GM15510 (cell line): Measurements from ENCODE around the gene CYTH1.

Source experiments
- POLR2A ChIP-seq: IDR thresholded peaks from 3 replicates; pipeline ENCODE4 v1.6.1; 2011; ENCODE audit warnings: borderline replicate concordance; ENCODE audit not compliant: insufficient read length; ENCODE audit errors: extremely low read depth

Gene CYTH1

DNA sequence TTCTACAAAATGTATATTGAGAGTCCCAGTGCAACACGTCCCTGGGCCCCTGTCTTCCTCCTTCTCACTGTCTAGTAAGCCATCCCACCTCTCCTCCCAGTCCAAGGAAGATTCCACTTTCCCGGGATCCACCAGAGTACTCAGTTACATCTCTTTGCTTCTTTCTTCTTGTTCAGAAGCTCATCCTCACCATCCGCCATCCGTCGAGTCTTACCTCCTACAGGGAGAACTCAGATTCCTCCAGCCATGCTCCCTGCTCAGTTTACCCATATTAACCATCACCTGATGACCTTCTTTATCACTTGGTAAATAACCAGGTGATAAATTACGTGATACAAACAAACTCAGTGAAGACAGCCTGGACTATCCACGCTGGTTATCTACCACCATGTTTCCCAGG, 57.1 kb downstream of the CYTH1 start:
- TF ChIP-seq POLR2A: no peak

DNA sequence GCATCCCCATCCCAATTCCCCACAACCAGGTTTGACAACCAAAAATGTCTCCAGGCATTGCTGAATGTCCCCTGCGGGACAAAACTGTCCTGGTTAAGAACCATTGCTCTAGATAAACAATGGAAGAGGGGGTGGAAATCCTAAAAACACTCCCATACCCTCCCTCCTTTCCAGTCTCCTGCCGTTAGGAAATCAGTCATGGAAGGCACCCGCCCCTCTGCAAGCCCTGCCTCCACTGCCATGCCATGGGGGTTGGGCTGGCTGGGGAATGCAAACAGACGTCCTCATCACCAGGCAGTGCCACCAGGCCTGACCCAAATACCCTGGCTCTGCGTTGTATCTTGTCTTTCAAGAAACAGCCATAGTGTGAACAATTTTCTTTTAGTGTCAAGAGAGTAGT, 57.5 kb downstream of the CYTH1 start:
- no peak for TF ChIP-seq POLR2A

DNA sequence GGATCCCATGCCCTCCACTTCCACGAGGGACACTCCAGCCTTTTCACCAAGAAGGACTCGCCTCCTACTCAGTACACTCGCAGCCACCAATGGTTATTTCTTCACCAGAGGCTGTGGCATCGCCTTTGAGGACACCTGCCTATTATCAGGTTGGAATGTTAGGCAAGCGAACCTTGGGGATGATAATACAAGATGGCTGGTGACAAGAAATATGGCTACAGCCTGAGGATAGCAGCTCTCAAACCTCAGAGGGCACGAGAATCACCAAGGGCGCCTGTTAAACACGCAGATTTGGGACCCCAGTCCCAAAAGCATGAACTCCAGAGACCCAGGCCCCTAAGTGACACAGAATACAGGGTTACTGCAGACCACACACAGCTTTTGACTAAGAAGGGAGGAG, 58.1 kb downstream of the CYTH1 start:
- no peak for TF ChIP-seq POLR2A

DNA sequence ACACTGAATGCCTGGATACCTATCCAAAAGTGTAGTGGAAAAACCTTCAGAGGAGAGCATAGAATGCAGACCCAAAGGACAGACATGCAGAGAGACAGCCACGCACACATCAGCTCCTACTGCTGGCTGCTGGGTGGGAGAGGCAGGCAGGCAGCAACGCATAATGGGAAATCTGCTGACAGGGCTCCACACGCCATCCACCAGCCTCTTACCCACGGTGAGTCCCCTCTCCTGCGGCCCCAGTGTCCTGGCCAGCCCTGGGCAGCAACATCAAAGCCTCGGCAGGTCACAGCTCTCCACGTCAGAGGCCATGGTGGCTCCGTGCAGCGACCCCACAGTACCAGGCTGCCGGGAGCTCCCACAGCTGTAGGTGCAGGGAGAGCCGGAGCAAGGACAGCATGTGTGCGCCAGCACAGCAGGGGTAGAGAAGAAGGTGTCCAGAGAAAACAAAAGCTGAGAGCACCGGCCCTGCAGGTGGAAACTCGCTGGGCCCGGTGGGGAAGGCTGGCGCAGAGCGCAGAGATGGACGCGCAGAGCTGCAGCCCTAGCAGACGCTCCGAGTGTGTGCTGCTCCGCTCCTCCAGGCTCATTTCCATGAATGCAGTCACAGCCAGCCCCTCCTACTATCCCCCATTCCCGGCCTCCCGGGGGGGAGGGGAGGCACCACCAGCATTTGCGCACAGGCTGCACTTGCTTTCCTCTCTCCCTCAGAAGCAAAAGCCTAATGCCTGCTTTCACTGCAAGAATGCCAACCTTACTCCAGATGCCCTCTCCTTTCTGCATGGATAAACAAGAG, 58.9 kb downstream of the CYTH1 start:
- TF ChIP-seq POLR2A: no peak

DNA sequence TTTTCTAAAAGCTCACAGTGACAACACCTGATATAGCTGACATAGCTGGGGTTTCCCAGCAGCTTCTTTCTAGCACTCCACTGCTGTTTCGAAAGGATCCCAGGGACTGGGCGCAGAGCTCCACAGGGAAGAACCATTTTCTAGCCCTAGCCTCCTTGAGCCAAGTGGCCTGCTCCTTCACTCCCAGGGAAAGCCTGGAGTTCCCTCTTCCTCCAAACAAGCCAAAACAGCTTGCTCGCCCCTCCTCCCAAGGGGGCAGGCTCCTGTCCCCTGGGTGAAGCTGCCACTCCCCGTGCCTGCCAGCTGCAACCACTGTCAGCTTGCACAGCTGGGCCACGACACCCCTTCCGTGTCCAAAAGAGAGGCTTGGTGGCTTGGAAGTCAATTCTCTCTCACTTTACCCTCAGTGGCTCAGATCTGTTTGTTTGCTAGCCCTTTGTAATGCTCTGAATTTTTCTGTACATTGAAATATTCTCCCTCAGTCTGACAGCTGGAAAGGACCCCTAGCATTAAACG, 59.8 kb downstream of the CYTH1 start:
- peak; percentile 15 for TF ChIP-seq POLR2A

DNA sequence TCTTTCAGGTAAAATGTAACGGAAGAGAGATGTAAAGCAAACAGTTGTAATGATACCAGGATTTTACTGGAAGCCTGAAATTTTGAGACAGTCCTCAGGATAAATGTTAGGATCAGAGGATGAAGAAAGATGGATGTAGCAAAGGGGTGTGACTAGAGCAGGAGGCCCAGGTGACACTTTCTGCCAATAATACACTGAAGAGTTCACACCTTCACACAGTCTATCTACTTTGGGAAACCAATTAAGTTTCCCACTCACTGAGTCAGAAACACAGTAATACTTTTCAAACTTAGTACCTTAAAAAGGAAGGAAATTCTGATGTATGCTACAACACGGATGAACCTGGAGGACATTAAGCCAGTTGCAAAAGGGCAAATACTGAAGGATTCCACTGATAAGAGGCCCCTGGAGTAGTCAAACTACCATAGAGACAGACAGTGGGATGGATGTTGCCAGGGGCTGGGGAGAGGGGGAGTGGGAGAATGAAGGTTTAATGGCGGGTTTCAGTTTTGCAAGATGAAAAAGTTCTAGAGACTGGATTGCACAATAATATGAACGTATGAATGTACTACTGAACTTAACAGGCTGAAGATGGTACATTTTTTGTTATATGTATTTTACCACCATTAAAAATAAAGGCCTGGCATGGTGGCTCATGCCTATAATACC, 62.3 kb downstream of the CYTH1 start:
- no peak for TF ChIP-seq POLR2A

DNA sequence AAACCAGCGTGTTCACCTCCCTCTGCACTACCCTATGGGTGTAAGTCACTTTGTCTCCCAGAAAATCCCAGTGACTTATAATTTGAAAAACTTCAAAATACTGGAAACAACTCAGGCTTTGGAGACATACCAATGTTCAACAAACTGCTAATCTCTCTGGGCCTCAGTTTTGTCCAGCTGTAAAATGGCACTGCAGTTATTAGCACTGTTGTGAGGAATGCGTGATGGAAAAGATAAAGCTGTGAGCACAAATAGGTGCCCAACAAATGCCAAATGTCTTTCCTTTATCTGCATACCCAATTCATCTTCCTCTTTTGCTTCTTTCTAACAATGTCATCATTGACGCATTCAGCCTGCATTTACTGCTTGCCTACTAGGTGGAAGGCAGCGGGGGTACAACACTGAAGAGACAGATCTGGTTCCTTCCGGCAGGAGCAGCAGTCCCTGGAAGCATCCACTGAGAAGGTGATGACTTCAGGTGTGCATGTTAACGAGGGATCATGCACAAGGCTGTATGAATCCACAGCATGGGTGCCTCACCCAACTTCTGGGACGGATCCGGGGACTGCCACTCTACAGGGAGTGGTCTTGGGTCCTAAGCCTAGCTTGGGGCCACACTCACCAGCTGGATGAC, 63.4 kb downstream of the CYTH1 start:
- no peak for TF ChIP-seq POLR2A

DNA sequence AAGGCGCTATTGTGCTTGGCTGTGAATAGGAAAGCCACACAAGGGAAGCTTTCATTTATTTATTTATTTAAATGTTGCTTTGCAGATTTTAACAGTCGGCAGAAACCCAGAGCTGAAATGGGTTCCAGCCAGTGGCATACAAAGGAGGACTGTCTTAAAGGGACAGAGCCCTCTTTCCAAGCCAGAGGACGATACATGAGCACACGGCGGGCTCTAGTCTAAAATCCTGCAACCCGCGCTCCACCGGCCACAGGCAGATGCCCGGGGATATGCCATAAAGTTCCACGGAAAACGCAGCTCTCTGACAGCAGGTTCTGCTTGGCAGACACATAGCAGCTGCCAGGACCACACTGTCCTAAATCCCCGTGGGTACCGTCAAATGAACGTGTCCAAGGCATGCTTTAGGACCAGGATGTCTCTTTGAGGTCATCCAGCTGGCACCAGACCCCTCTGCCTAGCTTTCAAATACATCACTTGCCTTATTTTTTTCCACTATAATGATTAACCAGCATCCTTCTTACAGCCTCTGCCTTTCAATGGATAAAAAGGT, 64.6 kb downstream of the CYTH1 start:
- no peak for TF ChIP-seq POLR2A

DNA sequence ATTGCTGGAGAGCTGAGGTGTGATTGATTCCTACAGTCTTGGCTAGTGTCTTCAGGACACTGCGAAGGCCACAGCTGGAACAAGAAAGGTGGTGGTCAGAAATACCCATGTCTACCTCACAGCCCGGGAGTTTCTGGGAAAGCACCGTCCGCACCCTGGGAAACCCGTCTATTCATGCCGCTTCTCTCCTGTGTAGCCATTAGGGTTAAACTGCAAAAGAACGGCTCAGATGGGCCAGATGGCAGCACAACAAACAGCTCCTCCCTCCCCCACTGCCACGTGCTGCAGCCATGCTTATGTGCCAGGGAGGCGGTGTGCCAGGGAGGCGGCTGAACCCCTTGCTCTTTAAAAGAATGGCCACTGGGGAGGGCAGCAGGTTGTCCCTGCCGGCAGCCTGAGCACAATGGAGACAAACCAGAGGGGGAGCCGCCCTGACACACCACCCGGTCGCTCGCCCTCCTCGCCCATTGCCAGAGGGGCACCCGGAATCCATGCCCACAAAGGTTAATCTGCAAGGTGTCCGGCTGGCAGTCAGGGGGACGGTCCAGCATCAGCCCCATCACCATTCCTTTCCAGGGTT, 65.2 kb downstream of the CYTH1 start:
- peak; percentile 12 for TF ChIP-seq POLR2A

DNA sequence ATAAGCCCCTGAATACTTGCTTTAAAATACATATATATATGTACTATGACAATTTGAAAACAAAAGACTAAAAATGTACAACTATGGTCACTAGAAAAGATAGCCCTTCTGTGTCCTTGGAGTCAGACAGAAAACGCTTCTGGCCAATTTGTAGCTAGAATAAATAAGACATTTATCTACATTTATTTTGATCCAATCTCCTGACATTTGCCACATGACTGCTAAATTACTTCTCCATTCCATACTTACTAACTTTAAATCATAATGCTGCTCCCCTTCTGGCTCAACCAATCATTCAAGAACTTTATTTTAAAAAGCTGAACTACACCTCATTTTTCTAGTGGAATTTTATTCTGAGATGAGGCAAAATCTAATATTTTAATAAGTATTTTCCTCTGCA, 65.8 kb downstream of the CYTH1 start:
- TF ChIP-seq POLR2A: no peak

DNA sequence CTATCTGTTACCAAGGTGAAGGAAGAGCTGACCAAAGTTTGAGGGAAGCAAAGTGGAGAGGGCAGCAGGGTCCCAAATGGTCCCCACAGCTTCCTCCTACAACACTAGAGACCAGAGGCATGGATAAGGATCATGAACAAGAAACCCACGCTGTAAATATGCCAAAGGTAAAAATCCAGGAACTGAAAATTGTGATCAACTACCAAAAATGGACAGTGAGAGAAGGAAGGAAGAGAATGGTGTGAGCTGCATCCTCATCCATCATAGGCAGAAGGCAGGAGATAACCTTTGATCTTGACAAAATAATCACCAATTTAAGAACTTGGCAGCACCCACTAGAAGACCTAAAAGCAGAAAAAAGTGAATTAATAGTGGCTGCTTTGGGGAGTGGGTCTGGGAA, 66.2 kb downstream of the CYTH1 start:
- no peak for TF ChIP-seq POLR2A

DNA sequence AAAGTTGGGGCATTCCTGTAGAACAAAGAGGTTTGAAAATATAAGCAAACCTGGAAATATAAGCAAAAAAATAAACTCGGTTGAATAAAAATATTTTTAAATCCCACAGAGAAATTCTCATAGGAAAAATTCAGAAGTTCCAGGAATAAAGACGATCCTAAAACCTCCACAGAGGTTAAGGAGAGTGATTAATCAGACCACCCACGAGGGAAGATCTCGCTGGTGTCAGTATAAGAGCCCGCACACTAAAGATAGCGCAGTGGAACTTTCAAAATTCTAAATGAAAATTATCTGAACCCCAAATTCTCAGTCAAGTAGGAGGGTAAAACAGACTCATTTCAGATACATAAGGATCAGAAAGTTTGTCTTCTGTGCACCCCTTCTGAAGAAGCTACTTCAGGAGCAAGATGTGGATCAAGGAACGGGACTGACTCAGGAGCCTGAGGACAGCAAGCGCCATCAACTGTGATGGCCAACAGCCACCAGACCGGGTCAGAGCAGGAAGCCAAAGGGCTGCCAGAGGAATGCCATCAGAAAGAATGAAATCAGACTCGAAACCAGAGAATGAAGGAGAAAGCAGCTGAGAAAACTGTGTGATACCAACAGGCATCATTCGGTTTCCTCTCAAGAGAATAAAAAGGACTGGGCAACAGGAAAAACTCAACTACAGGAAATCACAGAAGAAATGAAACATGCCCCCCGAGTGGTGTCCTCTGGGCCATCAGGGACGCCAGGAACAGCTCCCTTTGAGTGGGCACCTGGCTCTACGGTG, 66.9 kb downstream of the CYTH1 start:
- no peak for TF ChIP-seq POLR2A

DNA sequence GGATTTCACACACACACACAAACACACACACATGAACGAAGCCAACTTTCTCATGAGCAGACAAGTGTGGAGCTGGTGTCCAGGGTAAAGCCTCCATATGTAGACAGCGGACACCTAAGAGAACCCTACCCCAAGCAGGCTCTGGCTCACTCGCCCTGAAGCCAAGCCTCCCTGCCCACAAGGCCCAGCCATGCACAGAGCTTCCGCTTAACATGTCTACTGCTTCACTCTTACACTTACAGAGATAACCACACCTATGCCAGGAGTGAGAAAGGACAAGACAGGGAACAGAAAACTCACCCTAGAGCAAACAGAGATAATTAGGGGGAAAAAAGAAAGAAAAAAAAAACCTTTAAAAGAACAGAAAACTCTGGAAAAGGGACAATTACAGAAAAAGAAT, 67.5 kb downstream of the CYTH1 start:
- no peak for TF ChIP-seq POLR2A

DNA sequence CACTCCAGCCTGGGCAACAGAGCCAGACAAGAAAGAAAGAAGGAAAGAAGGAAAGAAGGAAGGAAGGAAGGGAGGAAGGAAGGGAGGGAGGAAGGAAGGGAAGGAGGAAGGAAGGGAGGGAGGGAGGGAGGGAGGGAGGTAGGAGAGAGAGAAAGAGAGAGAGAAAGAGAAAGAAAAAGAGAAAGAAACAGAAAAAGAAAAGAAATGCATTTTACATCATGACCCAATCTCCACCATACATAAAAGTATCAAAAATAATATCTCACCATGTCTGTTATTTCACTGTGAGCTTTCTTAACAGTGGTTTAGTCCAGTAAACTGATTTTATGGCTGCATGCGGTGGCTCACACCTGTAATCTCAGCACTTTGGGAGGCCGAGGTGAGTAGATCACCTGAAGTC, 70.0 kb downstream of the CYTH1 start:
- TF ChIP-seq POLR2A: no peak

DNA sequence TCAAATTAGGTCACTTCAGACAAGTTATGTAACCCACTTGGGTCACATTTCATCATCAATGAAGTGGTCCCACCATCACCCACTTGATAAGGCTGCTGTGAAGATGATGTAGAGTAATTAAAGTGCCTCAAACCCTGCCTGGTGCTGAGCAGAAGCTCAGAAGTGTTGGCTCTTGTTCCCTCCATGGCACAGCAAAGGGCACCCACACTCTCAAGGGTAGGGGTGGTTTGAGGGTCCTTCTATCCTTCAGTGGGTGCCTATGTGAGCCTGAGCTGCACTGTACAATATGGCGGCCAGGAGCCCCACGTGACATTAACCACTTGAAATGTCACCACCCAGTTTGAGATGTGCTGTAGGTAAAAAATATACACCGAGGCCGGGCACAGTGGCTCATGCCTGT, 71.5 kb downstream of the CYTH1 start:
- TF ChIP-seq POLR2A: no peak

DNA sequence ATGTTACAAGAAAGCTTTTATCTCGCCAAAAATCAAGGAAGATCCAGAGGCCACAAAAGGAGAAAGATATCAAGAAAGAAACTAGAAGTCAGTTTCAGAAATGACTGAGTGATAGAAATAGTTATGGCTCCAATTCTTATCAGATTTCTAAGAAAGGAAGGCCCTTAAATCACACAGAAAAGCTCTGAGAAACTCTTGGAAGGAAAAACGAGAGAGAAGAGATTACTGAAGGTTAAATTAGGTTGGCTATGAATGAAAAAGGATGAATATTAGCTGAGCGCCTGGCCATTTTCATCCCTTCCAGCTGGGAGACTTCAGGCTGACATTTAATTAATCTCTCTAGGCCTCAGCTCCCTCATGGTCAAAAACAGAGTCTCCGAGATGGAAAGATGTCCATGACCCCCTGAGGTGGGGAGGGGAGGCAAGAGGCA, 72.3 kb downstream of the CYTH1 start:
- no peak for TF ChIP-seq POLR2A
